ENCODE data around the gene GPR55. TPM values are rescaled to one million over a fixed set of nuclear protein-coding genes. Genes with fewer than 3 reads are reported as not detected.

GPR55 gene
- total RNA-seq, 1 donor from 2014 or later = not detected

DNA sequence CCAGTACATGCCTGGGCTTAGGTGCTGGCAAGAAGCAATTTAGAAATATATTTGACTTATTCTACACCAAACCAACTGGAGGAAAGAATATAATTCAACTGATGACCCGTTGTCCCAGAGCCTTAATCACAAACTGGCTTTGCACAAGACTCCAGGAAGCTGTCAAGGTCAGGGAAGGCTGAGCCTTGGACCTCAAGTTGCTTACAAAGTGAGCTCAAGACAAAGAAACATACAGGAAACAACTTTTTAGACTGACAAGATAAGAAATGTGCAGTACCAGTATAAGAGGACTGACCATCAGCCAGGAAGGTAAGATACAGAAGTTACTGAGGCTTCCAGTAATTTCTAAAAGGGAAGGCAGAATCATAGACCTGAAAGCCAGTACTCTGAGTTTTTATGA is 35.0 kb upstream of the GPR55 start:
- Histone ChIP-seq H3K9me3 (ENCODE audit: insufficient read depth, low read depth, low read length) (no peaks in the 10 kb centered on the region), H3K4me1 (ENCODE audit: insufficient read depth, low read length) (peaks cover 3% of the 10 kb centered on the region), H3K36me3 (ENCODE audit: insufficient read depth, low read length) (no peaks in the 10 kb centered on the region), H3K4me2 (ENCODE audit: low read length) (no peak overlapping the region), H3K79me2 (ENCODE audit: insufficient read depth, low read length) (no peaks in the 10 kb centered on the region), H3K9ac (ENCODE audit: low read length) (no peak overlapping the region), H3K27ac (ENCODE audit: low read depth, low read length) (no peak overlapping the region), H3K27me3 (ENCODE audit: insufficient read depth, low read length) (peaks cover 4% of the 10 kb centered on the region), H3K4me3 (ENCODE audit: insufficient read depth, low read depth, low read length) (no peak overlapping the region), H4K20me1 (ENCODE audit: insufficient read depth, low read length) (no peaks in the 10 kb centered on the region), H2AFZ (ENCODE audit: low read depth, low read length) (no peak overlapping the region)
- DNase-seq (ENCODE audit: low read depth) = no peak
- peaks cover 24% of the 10 kb centered on the region for H3K4me1 Mint-ChIP-seq (ENCODE audit: low read depth, unreplicated experiment)
- no peak overlapping the region for H3K4me3 Mint-ChIP-seq (ENCODE audit: unreplicated experiment)
- no peaks in the 10 kb centered on the region for H3K36me3 Mint-ChIP-seq (ENCODE audit: low read depth, unreplicated experiment)
- peaks cover 2% of the 10 kb centered on the region for H3K9me3 Mint-ChIP-seq (ENCODE audit: unreplicated experiment)
- FAIRE-seq = no peak
- peaks cover 3% of the 10 kb centered on the region for H3K27me3 Mint-ChIP-seq (ENCODE audit: low read depth, unreplicated experiment)
- TF ChIP-seq, protein P1, sequence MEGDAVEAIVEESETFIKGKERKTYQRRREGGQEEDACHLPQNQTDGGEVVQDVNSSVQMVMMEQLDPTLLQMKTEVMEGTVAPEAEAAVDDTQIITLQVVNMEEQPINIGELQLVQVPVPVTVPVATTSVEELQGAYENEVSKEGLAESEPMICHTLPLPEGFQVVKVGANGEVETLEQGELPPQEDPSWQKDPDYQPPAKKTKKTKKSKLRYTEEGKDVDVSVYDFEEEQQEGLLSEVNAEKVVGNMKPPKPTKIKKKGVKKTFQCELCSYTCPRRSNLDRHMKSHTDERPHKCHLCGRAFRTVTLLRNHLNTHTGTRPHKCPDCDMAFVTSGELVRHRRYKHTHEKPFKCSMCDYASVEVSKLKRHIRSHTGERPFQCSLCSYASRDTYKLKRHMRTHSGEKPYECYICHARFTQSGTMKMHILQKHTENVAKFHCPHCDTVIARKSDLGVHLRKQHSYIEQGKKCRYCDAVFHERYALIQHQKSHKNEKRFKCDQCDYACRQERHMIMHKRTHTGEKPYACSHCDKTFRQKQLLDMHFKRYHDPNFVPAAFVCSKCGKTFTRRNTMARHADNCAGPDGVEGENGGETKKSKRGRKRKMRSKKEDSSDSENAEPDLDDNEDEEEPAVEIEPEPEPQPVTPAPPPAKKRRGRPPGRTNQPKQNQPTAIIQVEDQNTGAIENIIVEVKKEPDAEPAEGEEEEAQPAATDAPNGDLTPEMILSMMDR (IDR thresholded peaks at IDR 0.05; ENCODE audit: insufficient read depth, low read depth, low read length) = no peak
- no peak for TF ChIP-seq EZH2 (IDR thresholded peaks at IDR 0.05; ENCODE audit: insufficient read depth, low read length)
- H3K27ac Mint-ChIP-seq (ENCODE audit: unreplicated experiment) = no peak overlapping the region

DNA sequence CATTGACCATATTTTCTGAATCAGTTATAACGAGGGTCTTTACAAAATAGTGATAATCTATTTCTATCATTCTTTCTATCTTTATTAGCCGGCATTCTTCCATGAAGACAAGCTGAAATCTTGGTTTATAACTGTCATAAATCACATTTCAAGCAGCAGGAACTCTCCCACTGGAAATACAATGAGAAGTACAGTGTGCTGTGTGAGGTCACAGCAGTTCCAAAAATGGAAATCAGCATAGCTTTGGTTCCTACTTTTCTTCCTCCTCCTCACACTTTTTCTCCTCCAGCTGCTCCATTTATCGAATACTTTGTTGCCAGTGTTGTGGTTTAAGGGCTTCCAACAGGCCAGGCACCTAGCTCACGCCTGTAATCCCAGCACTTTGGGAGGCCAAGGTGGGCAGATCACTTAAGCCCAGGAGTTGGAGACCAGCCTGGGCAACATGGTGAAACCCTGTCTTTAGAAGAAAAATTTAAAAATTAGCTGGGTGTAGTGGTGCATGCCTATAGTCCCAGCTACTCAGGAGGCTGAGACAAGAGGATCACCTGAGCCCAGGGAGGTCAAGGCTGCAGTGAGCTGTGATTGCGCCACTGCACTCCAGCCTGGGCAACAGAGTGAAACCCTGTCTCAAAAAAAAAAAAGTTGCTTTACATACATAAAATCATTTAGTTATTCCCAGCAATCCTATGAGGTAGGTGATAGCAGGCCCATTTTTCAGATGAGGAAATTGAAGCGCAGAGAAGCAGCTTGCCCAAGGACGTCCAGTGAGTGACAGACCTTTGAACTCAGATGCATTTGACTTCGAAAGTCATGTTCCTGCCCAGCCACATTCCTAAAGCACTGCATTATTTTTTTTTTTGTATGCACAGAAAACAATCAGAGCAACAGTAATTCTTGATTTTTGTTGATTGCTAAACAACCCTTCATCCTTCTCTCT is 34.0 kb upstream of the GPR55 start:
- TF ChIP-seq, protein P1 (IDR thresholded peaks at IDR 0.05; ENCODE audit: insufficient read depth, low read depth, low read length) = no peak
- no peak for TF ChIP-seq EZH2 (IDR thresholded peaks at IDR 0.05; ENCODE audit: insufficient read depth, low read length)
- Histone ChIP-seq H3K4me3 (ENCODE audit: insufficient read depth, low read depth, low read length) (no peak overlapping the region), H3K79me2 (ENCODE audit: insufficient read depth, low read length) (no peaks in the 10 kb centered on the region), H4K20me1 (ENCODE audit: insufficient read depth, low read length) (no peaks in the 10 kb centered on the region), H3K4me2 (ENCODE audit: low read length) (no peak overlapping the region), H3K9ac (ENCODE audit: low read length) (no peak overlapping the region), H3K36me3 (ENCODE audit: insufficient read depth, low read length) (no peaks in the 10 kb centered on the region), H2AFZ (ENCODE audit: low read depth, low read length) (no peak overlapping the region), H3K9me3 (ENCODE audit: insufficient read depth, low read depth, low read length) (no peaks in the 10 kb centered on the region), H3K27me3 (ENCODE audit: insufficient read depth, low read length) (peaks cover 4% of the 10 kb centered on the region), H3K27ac (ENCODE audit: low read depth, low read length) (no peak overlapping the region), H3K4me1 (ENCODE audit: insufficient read depth, low read length) (peaks cover 3% of the 10 kb centered on the region)
- FAIRE-seq (no peak), DNase-seq (ENCODE audit: low read depth) (no peak)
- Mint-ChIP-seq H3K4me3 (ENCODE audit: unreplicated experiment) (no peak overlapping the region), H3K4me1 (ENCODE audit: low read depth, unreplicated experiment) (peaks cover 24% of the 10 kb centered on the region), H3K27ac (ENCODE audit: unreplicated experiment) (no peak overlapping the region), H3K36me3 (ENCODE audit: low read depth, unreplicated experiment) (no peaks in the 10 kb centered on the region), H3K27me3 (ENCODE audit: low read depth, unreplicated experiment) (peaks cover 3% of the 10 kb centered on the region), H3K9me3 (ENCODE audit: unreplicated experiment) (peaks cover 2% of the 10 kb centered on the region)

Measured in astrocyte (in vitro differentiated cells and primary cell).